Measurements from ENCODE around the gene EXTL1.

Gene EXTL1

DNA sequence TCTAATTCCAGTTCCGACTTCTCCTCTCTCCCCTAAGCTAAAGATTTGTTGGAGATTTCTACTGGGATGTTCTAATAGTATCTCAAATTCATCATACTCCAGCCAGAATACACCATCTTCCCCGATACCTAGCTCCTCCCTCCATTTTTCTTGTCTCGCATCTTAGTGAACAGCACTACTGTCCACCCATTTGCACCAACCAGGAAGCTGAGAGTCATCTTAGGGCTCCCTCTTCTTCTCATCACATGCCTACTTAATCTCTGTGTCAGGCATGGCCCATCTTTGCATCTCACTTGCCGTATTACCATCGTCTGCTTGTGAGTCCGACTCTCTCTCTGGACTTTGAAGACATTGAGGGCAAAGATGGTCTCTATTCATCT lies 49.4 kb downstream of the EXTL1 start:
- no peak for DNase-seq (ENCODE audit: low spot score)

DNA sequence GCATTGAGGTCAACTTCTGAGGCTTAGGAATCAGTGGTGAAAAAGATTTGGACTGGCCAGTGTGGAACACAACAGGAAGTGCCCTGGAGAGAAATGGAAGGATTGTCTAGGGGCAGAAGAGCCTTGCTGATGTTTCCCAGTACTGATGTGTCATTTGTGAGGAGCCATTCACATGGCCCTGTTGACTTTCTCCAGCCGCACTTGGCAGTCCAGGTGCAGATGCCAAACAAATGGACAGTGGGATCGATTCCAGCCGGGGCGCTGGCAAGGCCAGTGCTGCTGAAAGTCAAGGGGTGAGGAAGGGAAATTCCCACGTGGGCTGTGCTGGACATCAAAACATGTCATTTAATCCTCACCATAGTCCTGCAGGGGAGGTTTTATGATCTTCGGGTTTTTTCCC lies 50.7 kb downstream of the EXTL1 start:
- no peak for DNase-seq (ENCODE audit: low spot score)

DNA sequence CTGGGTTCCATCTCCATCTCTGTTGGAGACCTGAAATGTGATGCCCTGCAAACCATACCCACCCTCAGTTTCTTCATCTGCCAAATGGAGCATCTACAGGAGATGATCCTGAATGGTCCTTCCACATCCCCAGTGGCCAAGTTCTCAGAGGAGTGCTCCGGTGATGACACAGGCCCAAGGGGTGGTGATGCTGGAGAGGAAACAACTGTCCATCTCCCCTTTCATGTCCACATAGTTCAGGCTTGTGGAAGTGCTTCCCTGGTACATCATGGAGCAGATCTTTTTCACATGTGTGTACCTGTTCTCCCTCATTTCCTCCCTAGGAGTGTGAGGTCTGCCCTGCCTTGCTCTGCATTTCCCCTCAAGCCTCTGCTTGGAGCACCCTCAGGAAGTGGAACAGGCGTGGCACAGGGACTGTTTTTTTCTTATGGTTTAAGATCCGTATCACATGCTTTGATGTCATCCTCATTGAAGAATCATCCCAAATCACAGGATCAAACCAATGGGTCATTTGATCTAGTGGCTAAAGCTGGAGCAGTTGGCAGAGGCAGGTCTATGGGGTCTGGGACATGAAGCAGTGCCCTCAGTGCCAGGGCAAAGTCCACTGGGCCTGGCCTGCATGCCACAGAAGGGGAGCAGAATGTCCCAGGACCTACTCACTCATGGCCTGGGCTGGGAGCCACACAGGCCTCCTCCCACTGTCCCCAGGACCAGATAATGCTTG lies 54.0 kb downstream of the EXTL1 start:
- no peak for DNase-seq (ENCODE audit: low spot score)

DNA sequence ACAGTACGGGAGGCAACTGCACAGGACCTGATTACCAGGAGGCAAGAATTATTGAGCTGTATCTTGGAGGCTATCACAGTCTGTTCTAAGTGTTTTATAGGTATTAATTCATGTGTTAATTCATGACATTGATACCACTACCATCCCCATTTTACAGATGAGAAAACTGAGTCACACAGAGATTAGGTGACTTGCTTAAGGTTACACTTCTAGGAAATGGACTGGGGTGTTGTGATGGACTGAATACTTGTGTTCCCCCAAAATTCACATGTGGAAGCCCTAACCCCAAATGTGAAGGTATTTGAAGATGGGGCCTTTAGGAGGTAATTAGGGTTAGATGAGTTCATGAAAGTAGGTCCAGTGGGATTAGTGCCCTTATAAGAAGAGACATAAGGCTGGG lies 55.9 kb downstream of the EXTL1 start:
- no peak for DNase-seq (ENCODE audit: low spot score)

DNA sequence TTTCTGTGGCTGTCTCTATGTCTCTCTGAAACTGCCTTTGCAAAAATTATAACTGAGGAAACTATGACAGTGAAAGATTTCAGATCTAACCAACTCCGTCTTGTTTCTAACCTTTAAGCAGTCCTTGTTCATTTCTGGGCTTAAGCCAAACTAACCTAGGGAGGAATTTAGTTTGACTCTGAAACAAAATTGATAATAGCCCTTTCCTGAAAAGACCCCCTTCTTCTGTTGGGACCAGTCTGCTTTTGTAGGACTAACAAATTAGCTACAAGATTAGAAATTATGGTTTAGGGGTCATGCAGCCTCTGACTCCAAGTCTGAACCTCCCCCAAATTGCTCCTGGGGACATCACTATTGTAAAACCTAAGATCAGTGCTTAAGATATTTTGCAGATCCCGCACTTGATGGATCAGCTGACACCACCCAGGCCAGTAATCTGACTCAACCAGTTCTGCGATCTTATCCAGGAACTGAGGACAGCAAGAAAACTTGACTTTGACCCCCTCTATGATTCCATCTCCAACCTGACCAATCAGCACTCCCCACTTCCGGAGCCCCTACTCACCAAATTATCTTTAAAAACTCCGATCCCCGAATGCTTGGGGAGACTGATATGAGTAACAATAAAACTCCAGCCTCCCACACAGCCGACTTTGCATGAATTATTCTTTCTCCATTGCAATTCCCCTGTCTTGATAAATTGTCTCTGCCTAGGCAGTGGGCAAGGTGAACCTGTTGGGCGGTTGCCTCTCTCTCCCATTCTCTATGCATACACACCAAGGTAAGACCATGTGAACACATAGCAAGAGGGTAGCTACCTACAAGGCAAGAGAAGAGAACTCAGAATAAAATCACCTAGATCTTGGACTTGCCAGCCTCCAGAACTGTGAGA lies 57.0 kb downstream of the EXTL1 start:
- DNase-seq (ENCODE audit: low spot score), result no peak

DNA sequence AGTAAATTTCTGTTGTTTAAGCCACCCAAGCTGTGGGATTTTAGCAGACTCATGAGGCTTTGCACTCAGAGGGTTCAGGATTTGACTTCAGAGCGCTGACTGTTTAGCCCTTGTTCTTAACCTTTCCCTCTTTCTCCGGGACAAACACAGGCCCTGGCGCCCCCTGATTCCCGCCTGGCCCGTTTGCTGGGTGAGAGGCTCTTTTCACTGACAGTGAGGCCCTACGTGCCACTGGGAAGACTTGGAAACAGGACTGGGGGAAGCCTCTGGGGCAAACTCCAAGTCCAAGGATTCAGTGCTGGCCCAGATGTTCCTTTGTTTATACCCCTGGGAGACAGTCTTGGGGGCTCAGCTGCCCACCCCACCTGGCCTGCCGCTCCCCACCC lies 57.6 kb downstream of the EXTL1 start:
- DNase-seq (ENCODE audit: low spot score), result no peak

DNA sequence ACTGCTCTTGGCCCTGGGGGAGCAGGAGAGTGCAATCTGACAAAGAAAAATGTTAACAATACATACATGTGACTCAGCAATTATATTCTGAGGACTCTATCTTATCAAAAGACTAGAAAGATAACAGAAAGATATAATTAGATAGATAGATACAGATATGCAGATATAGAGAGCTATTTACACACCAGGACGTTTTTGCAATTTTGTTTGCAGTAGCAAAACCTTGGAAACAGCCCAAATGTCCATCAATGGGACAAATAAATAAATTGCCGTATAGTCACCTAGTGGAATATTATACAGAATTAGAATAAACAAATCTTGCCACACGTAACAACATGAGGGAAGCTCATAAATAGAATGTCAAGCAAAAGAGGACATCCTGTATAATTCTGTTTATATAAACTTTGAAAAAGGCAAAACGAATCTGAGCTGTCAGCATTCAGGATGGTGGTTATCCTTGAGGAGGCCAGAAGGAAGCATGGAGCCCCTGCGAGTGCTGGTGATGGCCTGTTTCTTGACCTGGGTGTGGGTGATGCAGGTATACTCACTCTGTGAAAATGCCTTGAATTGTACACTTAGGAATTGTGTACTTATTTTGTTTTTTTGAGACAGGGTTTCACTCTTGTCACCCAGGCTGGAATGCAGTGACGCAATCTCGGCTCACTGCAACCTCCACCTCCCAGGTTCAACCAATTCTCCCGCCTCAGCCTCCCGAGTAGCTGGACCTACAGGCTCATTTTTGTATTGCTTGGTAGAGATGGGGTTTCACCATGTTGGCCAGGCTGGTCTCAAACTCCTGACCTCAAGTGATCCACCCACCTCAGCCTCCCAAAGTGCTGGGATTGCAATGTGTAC lies 58.6 kb downstream of the EXTL1 start:
- no peak for DNase-seq (ENCODE audit: low spot score)

DNA sequence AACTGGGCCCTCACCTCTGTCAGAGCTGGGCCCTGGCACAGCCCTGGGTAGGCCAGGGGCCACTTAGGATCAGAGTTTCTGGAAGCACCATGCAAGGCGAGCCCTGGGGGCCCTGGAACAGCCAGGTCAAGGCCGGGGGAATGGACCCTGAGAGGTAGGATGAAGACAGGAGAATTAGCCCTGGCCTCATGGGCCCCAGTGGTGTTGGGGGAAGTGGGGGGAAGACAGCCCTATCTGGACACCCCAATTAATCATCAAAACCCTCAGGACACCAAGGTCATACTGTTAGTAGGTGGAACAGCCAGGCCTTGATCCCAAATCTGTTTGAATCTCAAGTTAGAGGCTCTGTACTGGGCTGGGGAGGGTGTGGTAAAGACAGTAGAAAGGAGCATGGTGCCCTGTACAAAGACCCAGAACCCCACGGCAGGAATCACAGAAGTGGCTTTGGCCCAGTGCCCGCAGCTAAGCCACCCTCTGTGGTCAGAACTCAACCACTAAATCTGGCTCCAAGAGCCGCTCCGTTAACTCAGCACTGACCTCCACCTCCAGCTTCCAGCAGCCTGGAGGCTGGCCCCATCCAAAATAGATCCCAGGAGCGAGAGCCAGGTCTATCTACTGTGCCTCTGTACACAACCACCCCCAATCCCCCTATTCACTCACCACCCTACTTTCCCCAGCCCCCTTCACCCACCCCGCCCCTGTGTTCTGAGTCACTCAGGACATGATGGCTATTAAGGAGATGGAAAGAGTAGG lies 59.9 kb downstream of the EXTL1 start:
- no peak for DNase-seq (ENCODE audit: low spot score)

DNA sequence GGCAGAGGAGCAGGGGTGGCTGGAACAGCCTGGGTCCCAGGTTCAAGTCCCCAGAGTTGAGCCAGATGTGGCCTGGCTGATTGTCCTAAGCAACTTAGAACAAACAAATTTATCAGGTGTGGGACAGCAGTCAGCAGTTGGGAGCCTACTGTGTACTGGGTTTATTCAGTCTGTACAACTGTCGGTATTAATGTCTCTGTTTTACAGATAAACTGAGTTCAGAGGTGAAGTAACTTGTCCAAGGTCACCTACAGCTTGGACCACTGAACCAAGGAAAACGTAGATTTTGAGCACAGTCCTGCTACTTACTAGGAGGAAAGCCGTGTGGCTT lies 60.4 kb downstream of the EXTL1 start:
- no peak for DNase-seq (ENCODE audit: low spot score)

DNA sequence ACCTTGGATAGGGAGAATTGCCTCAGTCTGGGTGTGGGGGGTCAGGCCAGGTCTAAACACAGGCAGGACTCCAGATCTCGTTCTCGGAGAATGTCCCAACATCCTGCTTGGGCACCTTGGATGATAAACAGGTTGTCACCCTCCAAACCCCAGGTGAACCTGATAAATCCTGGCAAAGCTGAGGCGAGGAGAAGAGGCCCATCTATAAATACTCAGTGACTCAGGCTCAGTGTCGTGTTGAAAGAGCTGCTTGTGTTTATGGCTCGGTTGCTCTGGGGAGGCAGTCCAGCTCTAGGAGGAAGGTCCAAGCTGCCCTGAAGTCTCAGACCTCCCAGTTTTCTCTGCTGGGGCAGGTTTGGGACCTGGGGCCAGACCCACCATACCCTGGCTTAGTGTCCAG lies 61.6 kb downstream of the EXTL1 start:
- DNase-seq (ENCODE audit: low spot score), result no peak

DNA sequence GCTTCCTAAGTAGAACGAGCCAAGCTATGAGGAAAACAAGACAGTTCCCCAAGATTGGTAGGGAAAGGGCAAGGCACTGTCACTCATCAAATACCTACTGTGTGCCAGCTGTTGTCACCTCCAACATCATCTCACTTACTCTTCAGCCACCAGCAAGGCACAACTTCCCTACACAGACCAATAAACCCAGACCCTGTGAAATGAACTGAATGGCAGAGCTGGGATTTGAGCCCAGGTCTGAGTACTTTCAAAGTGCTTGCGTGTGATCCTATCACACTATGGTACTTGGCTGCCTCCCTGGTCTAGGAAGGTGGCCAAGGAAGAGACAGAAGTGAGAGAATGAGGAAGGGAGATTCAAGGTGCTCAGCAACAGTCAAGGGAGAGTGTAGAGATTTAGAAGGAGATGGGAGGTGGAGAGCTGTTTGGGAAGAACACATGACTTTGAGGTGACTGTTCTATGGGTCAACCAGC lies 62.6 kb downstream of the EXTL1 start:
- peak; percentile 9 for DNase-seq (ENCODE audit: low spot score)

DNA sequence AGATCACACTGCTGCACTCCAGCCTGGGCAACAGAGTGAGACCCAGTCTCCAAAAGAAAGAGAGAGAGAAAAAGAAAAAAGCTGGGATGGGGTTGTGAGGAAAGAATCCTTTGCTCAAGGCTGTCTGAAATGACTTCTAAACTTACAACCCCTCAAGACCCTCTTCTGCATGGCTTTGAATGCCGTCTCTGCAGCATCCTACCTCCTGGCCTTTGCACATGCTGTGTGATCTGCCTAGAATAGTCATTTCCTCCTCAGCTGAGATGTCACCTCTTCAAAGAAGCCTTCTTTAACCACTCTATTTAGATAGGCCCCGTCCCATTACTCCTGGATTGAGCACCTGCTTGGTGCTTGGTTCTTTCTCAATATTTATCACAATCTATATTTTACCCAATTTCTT lies 63.3 kb downstream of the EXTL1 start:
- no peak for DNase-seq (ENCODE audit: low spot score)
